ENCODE data around the gene STAT6.

- no peak for TF ChIP-seq CTCF (IDR thresholded peaks at IDR 0.05)
- no peak for TF ChIP-seq TCF7L2 (IDR thresholded peaks at IDR 0.05; ENCODE audit: low read depth, low read length)
- TF ChIP-seq POLR2AphosphoS5 (IDR thresholded peaks at IDR 0.05; ENCODE audit: low read depth, low read length): no peak
- TF ChIP-seq REST (IDR thresholded peaks at IDR 0.05; ENCODE audit: insufficient read depth in 1 of 2, low read depth in 2 of 2, low read length in 1 of 2): no peak
Observed at GRCh38 chr12:57051011-57051410, 60.2 kb downstream of the STAT6 start.

Measured in Panc1 (cell line).